Mesenchymal stem cell (in vitro differentiated cells and primary cell): ENCODE measurements around the gene IL1A.

Experiments used
- DNase-seq: peaks from one replicate; pipeline ENCODE4 v3.0.0-alpha.2; 2013
- H2AFZ ChIP-seq: one replicate; pipeline ENCODE4 v1.6.1; 2013; ENCODE audit warnings: low read depth, mild to moderate bottlenecking, control low read depth, inconsistent platforms, low read length, moderate library complexity
- H2AK5ac ChIP-seq: 2 replicates; pipeline ENCODE4 v1.6.1; 2013; ENCODE audit warnings: low read length, moderate library complexity, mild to moderate bottlenecking, inconsistent platforms; ENCODE audit not compliant: severe bottlenecking
- H2BK120ac ChIP-seq: one replicate; pipeline ENCODE4 v1.6.1; 2013; ENCODE audit warnings: low read depth, mild to moderate bottlenecking, inconsistent platforms, low read length, moderate library complexity
- H2BK12ac ChIP-seq, 2 experiments: one replicate each; pipeline ENCODE4 v1.6.1; 2013; ENCODE audit warnings: inconsistent platforms in 2 of 2, low read length in 2 of 2, mild to moderate bottlenecking in 2 of 2, moderate library complexity in 2 of 2, control low read depth in 1 of 2
- H2BK15ac ChIP-seq: one replicate; pipeline ENCODE4 v1.6.1; 2013; ENCODE audit warnings: mild to moderate bottlenecking, low read depth, inconsistent platforms; ENCODE audit not compliant: poor library complexity, severe bottlenecking
- H2BK5ac ChIP-seq: 2 replicates; pipeline ENCODE4 v1.6.1; 2013; ENCODE audit warnings: low read depth, mild to moderate bottlenecking, low read length, control low read depth, inconsistent platforms; ENCODE audit not compliant: poor library complexity, severe bottlenecking
- H3K14ac ChIP-seq, 2 experiments: one replicate each; pipeline ENCODE4 v1.6.1; 2013; ENCODE audit warnings: inconsistent platforms in 2 of 2, low read length in 2 of 2, control low read depth in 1 of 2, mild to moderate bottlenecking in 1 of 2, moderate library complexity in 1 of 2
- H3K18ac ChIP-seq, 2 experiments: one replicate each; pipeline ENCODE4 v1.6.1; 2013; ENCODE audit warnings: inconsistent platforms in 2 of 2, low read length in 2 of 2, control low read depth in 1 of 2, low read depth in 1 of 2, mild to moderate bottlenecking in 1 of 2
- H3K23ac ChIP-seq, 2 experiments: one replicate each; pipeline ENCODE4 v1.6.1; 2013; ENCODE audit warnings: inconsistent platforms in 2 of 2, low read length in 2 of 2, mild to moderate bottlenecking in 2 of 2, moderate library complexity in 2 of 2, control low read depth in 1 of 2
- H3K27ac ChIP-seq: 2 replicates; pipeline ENCODE4 v1.5.1; 2013; ENCODE audit warnings: mild to moderate bottlenecking, moderate library complexity, low read length, control low read depth, inconsistent platforms; ENCODE audit not compliant: poor library complexity, severe bottlenecking
- H3K27me3 ChIP-seq, 2 experiments: 2 replicates each; pipeline versions ENCODE4 v1.6.1 to v1.7.0; 2013; ENCODE audit warnings: low read length in 2 of 2, mild to moderate bottlenecking in 2 of 2, moderate library complexity in 2 of 2, control low read depth in 1 of 2, inconsistent platforms in 1 of 2; ENCODE audit not compliant: control insufficient read depth in 1 of 2, insufficient read depth in 1 of 2
- H3K36me3 ChIP-seq, 2 experiments: 2 replicates each; pipeline versions ENCODE4 v1.6.1 to v1.7.0; 2013; ENCODE audit warnings: low read length in 2 of 2, control low read depth in 1 of 2, inconsistent platforms in 1 of 2, low read depth in 1 of 2, mild to moderate bottlenecking in 1 of 2; ENCODE audit not compliant: insufficient read depth in 2 of 2, control insufficient read depth in 1 of 2
- H3K4ac ChIP-seq, 2 experiments: one replicate each; pipeline ENCODE4 v1.6.1; 2013; ENCODE audit warnings: inconsistent platforms in 2 of 2, low read length in 2 of 2, mild to moderate bottlenecking in 2 of 2, moderate library complexity in 2 of 2, control low read depth in 1 of 2, low read depth in 1 of 2
- H3K4me1 ChIP-seq: 2 replicates; pipeline ENCODE4 v1.6.1; 2013; ENCODE audit warnings: low read depth, low read length, control low read depth; ENCODE audit not compliant: control insufficient read depth, insufficient read depth
- H3K4me2 ChIP-seq: 2 replicates; pipeline ENCODE4 v1.6.1; 2013; ENCODE audit warnings: low read length, mild to moderate bottlenecking, inconsistent platforms; ENCODE audit not compliant: poor library complexity, severe bottlenecking
- H3K4me3 ChIP-seq, 2 experiments: 2 replicates each; pipeline versions ENCODE4 v1.5.1 to v1.7.0; 2013; ENCODE audit warnings: low read length in 2 of 2, mild to moderate bottlenecking in 2 of 2, control low read depth in 1 of 2, low read depth in 1 of 2; ENCODE audit not compliant: insufficient read depth in 1 of 2
- H3K79me1 ChIP-seq: replicated peaks from 2 replicates; pipeline ENCODE4 v1.6.1; 2013; ENCODE audit warnings: mild to moderate bottlenecking, control low read depth, low read length, inconsistent platforms; ENCODE audit not compliant: poor library complexity, severe bottlenecking
- H3K9ac ChIP-seq: 2 replicates; pipeline ENCODE4 v1.7.0; 2013; ENCODE audit warnings: mild to moderate bottlenecking, low read length, moderate library complexity
- H3K9me3 ChIP-seq: 2 replicates; pipeline ENCODE4 v1.7.0; 2013; ENCODE audit warnings: mild to moderate bottlenecking, low read length; ENCODE audit not compliant: control insufficient read depth
- H4K8ac ChIP-seq: one replicate; pipeline ENCODE4 v1.6.1; 2013; ENCODE audit warnings: inconsistent platforms, mild to moderate bottlenecking, low read length, moderate library complexity
- H4K91ac ChIP-seq: one replicate; pipeline ENCODE4 v1.6.1; 2013; ENCODE audit warnings: mild to moderate bottlenecking, low read length, inconsistent platforms
- WGBS: methylation state at CpG from one replicate; pipeline ENCODE4 v1.1.7; 2013; ENCODE audit warnings: mixed read lengths; 5-methylcytosine and 5-hydroxymethylcytosine counted together

Gene IL1A

GRCh38 chr2:112821142-112821541 is 36.8 kb upstream of the IL1A start:
- no peaks in the 10 kb centered on the region for H3K36me3 ChIP-seq
- H3K4ac ChIP-seq: no peak overlapping the region
- H2BK120ac ChIP-seq: no peak overlapping the region
- no peak overlapping the region for H3K4me2 ChIP-seq
- H3K4me1 ChIP-seq: peaks cover 14% of the 10 kb centered on the region
- no peaks in the 10 kb centered on the region for H3K79me1 ChIP-seq
- no peak overlapping the region for H2BK12ac ChIP-seq
- no peak overlapping the region for H4K8ac ChIP-seq
- H2BK15ac ChIP-seq: no peak overlapping the region
- H3K23ac ChIP-seq: no peak overlapping the region
- H3K14ac ChIP-seq: no peak overlapping the region
- no peak overlapping the region for H2AFZ ChIP-seq
- no peak overlapping the region for H2BK5ac ChIP-seq
- no peak overlapping the region for H2AK5ac ChIP-seq
- H3K27ac ChIP-seq: no peak overlapping the region
- no peaks in the 10 kb centered on the region for H3K27me3 ChIP-seq
- 92% methylated on average over 3 of the region's 5 CpGs for WGBS
- no peak overlapping the region for H4K91ac ChIP-seq
- no peak overlapping the region for H3K9ac ChIP-seq
- no peak for DNase-seq
- no peak overlapping the region for H3K18ac ChIP-seq
- no peak overlapping the region for H3K4me3 ChIP-seq
- H3K9me3 ChIP-seq: no peaks in the 10 kb centered on the region

GRCh38 chr2:112820343-112820742 is 36.0 kb upstream of the IL1A start:
- Histone ChIP-seq H3K36me3 (no peaks in the 10 kb centered on the region), H3K14ac (no peak overlapping the region), H2AK5ac (no peak overlapping the region), H3K79me1 (no peaks in the 10 kb centered on the region), H3K4me1 (peaks cover 14% of the 10 kb centered on the region), H3K4ac (no peak overlapping the region), H4K8ac (no peak overlapping the region), H3K9me3 (no peaks in the 10 kb centered on the region), H2BK15ac (no peak overlapping the region), H3K23ac (no peak overlapping the region), H4K91ac (no peak overlapping the region), H3K4me2 (no peak overlapping the region), H3K27me3 (no peaks in the 10 kb centered on the region), H3K18ac (no peak overlapping the region), H3K9ac (no peak overlapping the region), H2BK12ac (no peak overlapping the region), H3K27ac (no peak overlapping the region), H2BK120ac (no peak overlapping the region), H2BK5ac (no peak overlapping the region), H3K4me3 (no peak overlapping the region), H2AFZ (no peak overlapping the region)
- no peak for DNase-seq

GRCh38 chr2:112819081-112819480 is 34.8 kb upstream of the IL1A start:
- no peak overlapping the region for H2BK12ac ChIP-seq
- no peak overlapping the region for H3K4me2 ChIP-seq
- no peak overlapping the region for H3K4me3 ChIP-seq
- no peak for DNase-seq
- 85% methylated on average over 7 of the region's 7 CpGs for WGBS
- no peak overlapping the region for H3K14ac ChIP-seq
- no peaks in the 10 kb centered on the region for H3K36me3 ChIP-seq
- no peak overlapping the region for H3K9ac ChIP-seq
- no peak overlapping the region for H2BK5ac ChIP-seq
- H3K27me3 ChIP-seq: no peaks in the 10 kb centered on the region
- H3K4ac ChIP-seq: no peak overlapping the region
- H2AK5ac ChIP-seq: peak overlapping the region; percentile 26
- no peak overlapping the region for H3K18ac ChIP-seq
- no peak overlapping the region for H2BK120ac ChIP-seq
- peaks cover 12% of the 10 kb centered on the region for H3K4me1 ChIP-seq
- no peak overlapping the region for H2BK15ac ChIP-seq
- no peaks in the 10 kb centered on the region for H3K9me3 ChIP-seq
- no peak overlapping the region for H3K27ac ChIP-seq
- H4K91ac ChIP-seq: no peak overlapping the region
- no peak overlapping the region for H4K8ac ChIP-seq
- H3K79me1 ChIP-seq: no peaks in the 10 kb centered on the region
- H3K23ac ChIP-seq: no peak overlapping the region
- H2AFZ ChIP-seq: no peak overlapping the region

GRCh38 chr2:112818094-112818902 is 34.0 kb upstream of the IL1A start:
- no peak overlapping the region for H3K4me2 ChIP-seq
- H3K27ac ChIP-seq: peak overlapping the region; percentile 57
- no peak overlapping the region for H3K9ac ChIP-seq
- H2BK15ac ChIP-seq: no peak overlapping the region
- H3K4me1 ChIP-seq: peaks cover 11% of the 10 kb centered on the region
- no peak overlapping the region for H2BK5ac ChIP-seq
- H2BK12ac ChIP-seq: no peak overlapping the region
- no peak overlapping the region for H2AFZ ChIP-seq
- H2AK5ac ChIP-seq: no peak overlapping the region
- H3K18ac ChIP-seq: no peak overlapping the region
- H3K9me3 ChIP-seq: no peaks in the 10 kb centered on the region
- no peaks in the 10 kb centered on the region for H3K27me3 ChIP-seq
- DNase-seq: peak; percentile 44
- H3K4me3 ChIP-seq: no peak overlapping the region
- no peak overlapping the region for H3K23ac ChIP-seq
- no peak overlapping the region for H3K4ac ChIP-seq
- H3K36me3 ChIP-seq: no peaks in the 10 kb centered on the region
- H4K8ac ChIP-seq: no peak overlapping the region
- 65% methylated on average over 3 of the region's 3 CpGs for WGBS
- no peak overlapping the region for H4K91ac ChIP-seq
- no peak overlapping the region for H3K14ac ChIP-seq
- no peak overlapping the region for H2BK120ac ChIP-seq
- H3K79me1 ChIP-seq: no peaks in the 10 kb centered on the region
